ENCODE measurements around the gene NOTCH1.

Gene NOTCH1

DNA sequence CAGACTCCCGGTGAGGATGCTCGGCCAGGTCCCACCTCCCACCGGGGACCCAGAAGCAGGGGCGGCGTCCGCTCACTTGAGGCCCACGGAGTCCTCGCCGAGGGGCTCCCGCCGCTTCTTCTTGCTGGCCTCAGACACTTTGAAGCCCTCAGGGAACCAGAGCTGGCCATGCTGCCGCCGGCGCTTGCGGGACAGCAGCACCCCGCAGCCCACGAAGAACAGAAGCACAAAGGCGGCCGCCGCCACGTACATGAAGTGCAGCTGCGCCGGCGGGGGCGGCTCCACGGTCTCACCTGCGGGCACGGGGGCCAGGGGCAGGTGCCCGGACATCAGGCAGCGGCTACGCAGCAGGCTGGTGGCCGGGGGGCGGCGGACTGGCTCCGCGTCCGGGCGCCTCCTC lies 43.7 kb downstream of the NOTCH1 start:
- Histone ChIP-seq H3K4me3 (ENCODE audit: insufficient read depth, low read length, poor library complexity, severe bottlenecking) (no peak overlapping the region), H3K27ac (ENCODE audit: low read depth, low read length) (no peak overlapping the region), H3K9me3 (ENCODE audit: insufficient read depth, low read length) (no peaks in the 10 kb centered on the region), H3K27me3 (ENCODE audit: low read length) (no peaks in the 10 kb centered on the region), H4K20me1 (ENCODE audit: low read depth, low read length) (no peaks in the 10 kb centered on the region), H2AFZ (ENCODE audit: low read depth, low read length, severe bottlenecking) (no peak overlapping the region), H3K36me3 (ENCODE audit: low read length) (no peaks in the 10 kb centered on the region), H3K79me2 (ENCODE audit: insufficient read depth, low read length) (no peaks in the 10 kb centered on the region), H3K9me2 (replicated peaks; ENCODE audit: insufficient read depth, low read length) (no peaks in the 10 kb centered on the region), H3K9ac (ENCODE audit: low read length) (no peak overlapping the region), H3F3A (ENCODE audit: insufficient read depth) (no peaks in the 10 kb centered on the region), H3K4me2 (ENCODE audit: low read depth, low read length, poor library complexity, severe bottlenecking) (no peak overlapping the region)
- TF ChIP-seq EZH2phosphoT487 (conservative IDR thresholded peaks at IDR 0.05; ENCODE audit: low read length): no peak
- TF ChIP-seq, protein P1, sequence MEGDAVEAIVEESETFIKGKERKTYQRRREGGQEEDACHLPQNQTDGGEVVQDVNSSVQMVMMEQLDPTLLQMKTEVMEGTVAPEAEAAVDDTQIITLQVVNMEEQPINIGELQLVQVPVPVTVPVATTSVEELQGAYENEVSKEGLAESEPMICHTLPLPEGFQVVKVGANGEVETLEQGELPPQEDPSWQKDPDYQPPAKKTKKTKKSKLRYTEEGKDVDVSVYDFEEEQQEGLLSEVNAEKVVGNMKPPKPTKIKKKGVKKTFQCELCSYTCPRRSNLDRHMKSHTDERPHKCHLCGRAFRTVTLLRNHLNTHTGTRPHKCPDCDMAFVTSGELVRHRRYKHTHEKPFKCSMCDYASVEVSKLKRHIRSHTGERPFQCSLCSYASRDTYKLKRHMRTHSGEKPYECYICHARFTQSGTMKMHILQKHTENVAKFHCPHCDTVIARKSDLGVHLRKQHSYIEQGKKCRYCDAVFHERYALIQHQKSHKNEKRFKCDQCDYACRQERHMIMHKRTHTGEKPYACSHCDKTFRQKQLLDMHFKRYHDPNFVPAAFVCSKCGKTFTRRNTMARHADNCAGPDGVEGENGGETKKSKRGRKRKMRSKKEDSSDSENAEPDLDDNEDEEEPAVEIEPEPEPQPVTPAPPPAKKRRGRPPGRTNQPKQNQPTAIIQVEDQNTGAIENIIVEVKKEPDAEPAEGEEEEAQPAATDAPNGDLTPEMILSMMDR (IDR thresholded peaks at IDR 0.05; ENCODE audit: insufficient read depth, low read length, poor library complexity, severe bottlenecking): no peak

DNA sequence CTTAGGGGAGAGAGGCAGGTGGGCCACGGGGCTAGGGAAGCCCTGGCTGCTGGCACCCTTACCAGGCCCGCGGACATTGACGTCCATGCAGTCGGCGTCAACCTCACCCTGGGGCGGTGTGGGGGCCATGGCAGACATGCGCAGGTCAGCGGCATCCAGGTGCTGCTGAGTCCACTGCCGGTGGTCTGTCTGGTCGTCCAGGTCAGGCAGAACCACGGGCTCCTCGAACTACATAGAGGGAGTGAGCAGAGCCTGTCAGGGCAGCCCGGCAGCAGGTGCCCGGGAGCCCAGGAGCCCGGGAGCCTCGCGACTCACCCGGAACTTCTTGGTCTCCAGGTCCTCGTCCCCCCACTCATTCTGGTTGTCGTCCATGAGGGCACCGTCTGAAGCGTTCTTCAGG lies 44.2 kb downstream of the NOTCH1 start:
- Histone ChIP-seq H3K27me3 (ENCODE audit: low read length) (no peaks in the 10 kb centered on the region), H3K27ac (ENCODE audit: low read depth, low read length) (no peak overlapping the region), H3K4me3 (ENCODE audit: insufficient read depth, low read length, poor library complexity, severe bottlenecking) (no peak overlapping the region), H3K9me2 (replicated peaks; ENCODE audit: insufficient read depth, low read length) (no peaks in the 10 kb centered on the region), H3K79me2 (ENCODE audit: insufficient read depth, low read length) (no peaks in the 10 kb centered on the region), H3K9ac (ENCODE audit: low read length) (no peak overlapping the region), H3K36me3 (ENCODE audit: low read length) (no peaks in the 10 kb centered on the region), H3F3A (ENCODE audit: insufficient read depth) (no peaks in the 10 kb centered on the region), H3K4me2 (ENCODE audit: low read depth, low read length, poor library complexity, severe bottlenecking) (no peak overlapping the region), H4K20me1 (ENCODE audit: low read depth, low read length) (no peaks in the 10 kb centered on the region), H2AFZ (ENCODE audit: low read depth, low read length, severe bottlenecking) (no peak overlapping the region), H3K9me3 (ENCODE audit: insufficient read depth, low read length) (no peaks in the 10 kb centered on the region)
- TF ChIP-seq, protein P1 (IDR thresholded peaks at IDR 0.05; ENCODE audit: insufficient read depth, low read length, poor library complexity, severe bottlenecking): no peak
- TF ChIP-seq EZH2phosphoT487 (conservative IDR thresholded peaks at IDR 0.05; ENCODE audit: low read length): no peak

DNA sequence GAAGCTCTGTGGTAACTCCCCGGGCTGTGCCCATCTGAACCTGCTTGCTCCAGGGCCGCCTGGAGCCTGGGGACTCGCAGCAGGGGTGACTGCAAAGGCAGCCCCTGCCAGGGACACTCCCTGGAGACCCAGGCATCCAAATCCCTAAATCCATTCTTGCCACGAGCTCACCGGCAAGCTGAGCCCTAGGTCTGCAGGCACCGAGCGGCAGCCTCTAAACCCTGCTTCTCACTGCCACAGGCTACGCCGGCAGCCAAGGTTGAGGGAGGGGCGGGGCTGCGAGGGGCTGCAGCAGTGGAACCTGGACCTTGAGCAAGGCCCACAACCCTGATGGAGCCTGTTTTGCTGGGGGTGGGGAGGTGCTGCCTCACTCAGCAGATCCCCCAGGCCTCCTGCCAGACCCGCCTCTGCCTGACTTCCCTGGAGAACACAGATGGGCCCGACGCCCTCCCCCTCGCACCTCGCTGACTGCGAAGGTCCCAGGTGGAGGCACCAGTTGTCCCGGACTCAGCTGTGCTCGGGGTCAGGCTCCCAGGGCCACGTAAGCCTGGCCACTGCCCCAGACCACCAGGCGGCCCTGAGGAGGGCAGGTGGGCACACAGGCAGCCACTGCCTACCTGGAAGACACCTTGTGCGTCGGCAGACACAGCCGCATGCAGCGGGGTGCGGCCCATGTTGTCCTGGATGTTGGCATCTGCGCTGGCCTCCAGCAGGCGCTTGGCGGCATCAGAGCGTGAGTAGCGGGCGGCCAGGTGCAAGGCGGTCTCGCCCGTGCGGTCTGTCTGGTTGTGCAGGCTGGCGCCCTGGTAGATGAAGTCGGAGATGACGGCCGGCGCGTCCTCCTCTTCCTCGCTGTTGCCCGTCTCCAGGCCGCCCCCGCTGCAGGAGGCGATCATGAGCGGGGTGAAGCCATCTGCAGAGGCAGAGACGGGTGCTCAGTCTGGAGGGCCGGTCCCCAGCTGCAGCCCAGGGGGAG lies 45.6 kb downstream of the NOTCH1 start:
- Histone ChIP-seq H2AFZ (ENCODE audit: low read depth, low read length, severe bottlenecking) (no peak overlapping the region), H3F3A (ENCODE audit: insufficient read depth) (no peaks in the 10 kb centered on the region), H3K27ac (ENCODE audit: low read depth, low read length) (no peak overlapping the region), H3K79me2 (ENCODE audit: insufficient read depth, low read length) (no peaks in the 10 kb centered on the region), H3K4me2 (ENCODE audit: low read depth, low read length, poor library complexity, severe bottlenecking) (no peak overlapping the region), H3K9ac (ENCODE audit: low read length) (no peak overlapping the region), H3K27me3 (ENCODE audit: low read length) (no peaks in the 10 kb centered on the region), H3K9me2 (replicated peaks; ENCODE audit: insufficient read depth, low read length) (no peaks in the 10 kb centered on the region), H3K4me3 (ENCODE audit: insufficient read depth, low read length, poor library complexity, severe bottlenecking) (no peak overlapping the region), H4K20me1 (ENCODE audit: low read depth, low read length) (no peaks in the 10 kb centered on the region), H3K36me3 (ENCODE audit: low read length) (no peaks in the 10 kb centered on the region), H3K9me3 (ENCODE audit: insufficient read depth, low read length) (no peaks in the 10 kb centered on the region)
- TF ChIP-seq, protein P1 (IDR thresholded peaks at IDR 0.05; ENCODE audit: insufficient read depth, low read length, poor library complexity, severe bottlenecking): no peak
- TF ChIP-seq EZH2phosphoT487 (conservative IDR thresholded peaks at IDR 0.05; ENCODE audit: low read length): no peak
